HG02763 (cell line): ENCODE data around the gene REC114.
"Not testable (repeated sequence)": the region's sequence is repeated elsewhere in the genome, so short reads cannot be mapped to it uniquely, and the experiment has no call there.

Experiments
- ATAC-seq: cut with Tn5 transposase; IDR thresholded peaks from one replicate; pipeline ENCODE4 v1.9.1; 2021; ENCODE audit warnings: mild to moderate bottlenecking, moderate library complexity; ENCODE audit not compliant: unreplicated experiment

REC114 gene

GRCh38 chr15:73454096-73454495, 11.1 kb downstream of the REC114 start:
- no peak for ATAC-seq

GRCh38 chr15:73455876-73456275, 12.9 kb downstream of the REC114 start:
- no peak for ATAC-seq

- no peak for ATAC-seq
Measured at GRCh38 chr15:73457334-73457733, 14.4 kb downstream of the REC114 start.

- ATAC-seq = no peak
Measured at GRCh38 chr15:73460662-73461061, 17.7 kb downstream of the REC114 start.

GRCh38 chr15:73464602-73465001, 21.6 kb downstream of the REC114 start:
- no peak for ATAC-seq

GRCh38 chr15:73467758-73468157, 24.8 kb downstream of the REC114 start:
- no peak for ATAC-seq

- no peak for ATAC-seq
Measured at GRCh38 chr15:73474785-73475184, 31.8 kb downstream of the REC114 start.

GRCh38 chr15:73476704-73477216, 33.8 kb downstream of the REC114 start:
- no peak for ATAC-seq

- no peak for ATAC-seq
Measured at GRCh38 chr15:73480050-73480449, 37.1 kb downstream of the REC114 start.

- no peak for ATAC-seq
Measured at GRCh38 chr15:73482166-73482565, 39.2 kb downstream of the REC114 start.

- ATAC-seq = no peak
Measured at GRCh38 chr15:73483053-73483452, 40.1 kb downstream of the REC114 start.

- no peak for ATAC-seq
Measured at GRCh38 chr15:73485372-73485771, 42.4 kb downstream of the REC114 start.

GRCh38 chr15:73485885-73486284, 42.9 kb downstream of the REC114 start:
- ATAC-seq = not testable (repeated sequence)

- ATAC-seq = no peak
Measured at GRCh38 chr15:73488698-73489097, 45.7 kb downstream of the REC114 start.

- ATAC-seq = no peak
Measured at GRCh38 chr15:73493922-73494321, 51.0 kb downstream of the REC114 start.

- ATAC-seq = no peak
Measured at GRCh38 chr15:73495181-73495580, 52.2 kb downstream of the REC114 start.

- ATAC-seq = no peak
Measured at GRCh38 chr15:73500696-73501095, 57.7 kb downstream of the REC114 start.

GRCh38 chr15:73504885-73505284, 61.9 kb downstream of the REC114 start:
- no peak for ATAC-seq

GRCh38 chr15:73515527-73515926, 72.6 kb downstream of the REC114 start:
- ATAC-seq = no peak

- ATAC-seq = no peak
Measured at GRCh38 chr15:73517566-73517965, 74.6 kb downstream of the REC114 start.

- no peak for ATAC-seq
Measured at GRCh38 chr15:73518180-73518862, 75.4 kb downstream of the REC114 start.

- no peak for ATAC-seq
Measured at GRCh38 chr15:73518876-73519733, 76.1 kb downstream of the REC114 start.
